Keratinocyte (primary cell): Measurements from ENCODE around the gene SRCIN1.

ENCODE experiments used
- CTCF ChIP-seq, 3 experiments: IDR thresholded peaks in 1 of 3; conservative IDR thresholded peaks in 1 of 3; optimal IDR thresholded peaks in 1 of 3; 2 replicates in 2 of 3; 3 replicates in 1 of 3; pipeline versions ENCODE3 to v1.5.1; 2011; ENCODE audit warnings: low read length in 3 of 3, mild to moderate bottlenecking in 3 of 3, moderate library complexity in 2 of 3, control low read depth in 1 of 3, inconsistent platforms in 1 of 3; ENCODE audit not compliant: insufficient read depth in 2 of 3; ENCODE audit errors: extremely low read depth in 1 of 3
- EZH2 ChIP-seq: IDR thresholded peaks from one replicate; pipeline ENCODE4 v1.6.1; 2012; ENCODE audit warnings: inconsistent platforms, mild to moderate bottlenecking, low read length, moderate library complexity

- TF ChIP-seq CTCF (optimal IDR thresholded peaks at IDR 0.05 in 1 of 3, IDR thresholded peaks at IDR 0.05 in 1 of 3, conservative IDR thresholded peaks at IDR 0.05 in 1 of 3; ENCODE audit: extremely low read depth in 1 of 3, insufficient read depth in 2 of 3, low read length in 3 of 3) (no peak), EZH2 (no peak)
Observed at GRCh38 chr17:38617074-38617860, 11.5 kb upstream of the SRCIN1 start.
